Activated effector memory CD4-positive, alpha-beta T cell treated with Interleukin-2 at 50 U/mL for 16 hours (primary cell): ENCODE results near the gene GLTP.
"Not testable (repeated sequence)": the region's sequence is repeated elsewhere in the genome, so short reads cannot be mapped to it uniquely, and the experiment has no call there.

Experiments
- DNase-seq: peaks from one replicate; pipeline ENCODE4 v3.0.0-alpha.2; 2020

The GLTP gene

GRCh38 chr12:109876406-109876805 is 3.9 kb downstream of the GLTP start:
- DNase-seq: no peak

GRCh38 chr12:109875572-109876131 is 4.7 kb downstream of the GLTP start:
- no peak for DNase-seq

- DNase-seq: no peak
Observed at GRCh38 chr12:109873653-109874052, 6.7 kb downstream of the GLTP start.

- no peak for DNase-seq
Observed at GRCh38 chr12:109871668-109872314, 8.6 kb downstream of the GLTP start.

GRCh38 chr12:109870648-109871047 is 9.7 kb downstream of the GLTP start:
- DNase-seq: no peak

- no peak for DNase-seq
Observed at GRCh38 chr12:109868182-109869051, 11.9 kb downstream of the GLTP start.

GRCh38 chr12:109864916-109865315 is 15.4 kb downstream of the GLTP start:
- DNase-seq: no peak

- DNase-seq: no peak
Observed at GRCh38 chr12:109863847-109864712, 16.3 kb downstream of the GLTP start.

GRCh38 chr12:109862491-109862890 is 17.9 kb downstream of the GLTP start:
- not testable (repeated sequence) for DNase-seq

- no peak for DNase-seq
Observed at GRCh38 chr12:109861689-109862314, 18.5 kb downstream of the GLTP start.

- DNase-seq: no peak
Observed at GRCh38 chr12:109860977-109861376, 19.4 kb downstream of the GLTP start.

GRCh38 chr12:109858764-109859163 is 21.6 kb downstream of the GLTP start:
- DNase-seq: no peak

- DNase-seq: no peak
Observed at GRCh38 chr12:109857715-109858114, 22.6 kb downstream of the GLTP start.

GRCh38 chr12:109855377-109855776 is 25.0 kb downstream of the GLTP start:
- DNase-seq: no peak

- DNase-seq: not testable (repeated sequence)
Observed at GRCh38 chr12:109850518-109850917, 29.8 kb downstream of the GLTP start.

- no peak for DNase-seq
Observed at GRCh38 chr12:109847142-109847735, 33.1 kb downstream of the GLTP start.

- no peak for DNase-seq
Observed at GRCh38 chr12:109845824-109846205, 34.5 kb downstream of the GLTP start.

- DNase-seq: peak; percentile 82
Observed at GRCh38 chr12:109844983-109845823, 35.1 kb downstream of the GLTP start.

- no peak for DNase-seq
Observed at GRCh38 chr12:109844091-109844490, 36.2 kb downstream of the GLTP start.

- DNase-seq: no peak
Observed at GRCh38 chr12:109842021-109842420, 38.3 kb downstream of the GLTP start.

- no peak for DNase-seq
Observed at GRCh38 chr12:109841356-109841755, 39.0 kb downstream of the GLTP start.
